Stimulated activated CD8-positive, alpha-beta memory T cell treated with anti-CD3 and anti-CD28 coated beads, Interleukin-12 subunit alpha, Interleukin-12 subunit beta, amount 100 ng/mL, for 1 hour (primary cell): ENCODE measurements around the gene SLIT3.
"Not testable (repeated sequence)": the region's sequence is repeated elsewhere in the genome, so short reads cannot be mapped to it uniquely, and the experiment has no call there.

ENCODE experiments used
- DNase-seq: peaks from one replicate; pipeline ENCODE4 v3.0.0-alpha.2; 2020; ENCODE audit warnings: low read depth

Gene SLIT3

GRCh38 chr5:168630958-168631357 is 670.0 kb downstream of the SLIT3 start:
- not testable (repeated sequence) for DNase-seq

DNA sequence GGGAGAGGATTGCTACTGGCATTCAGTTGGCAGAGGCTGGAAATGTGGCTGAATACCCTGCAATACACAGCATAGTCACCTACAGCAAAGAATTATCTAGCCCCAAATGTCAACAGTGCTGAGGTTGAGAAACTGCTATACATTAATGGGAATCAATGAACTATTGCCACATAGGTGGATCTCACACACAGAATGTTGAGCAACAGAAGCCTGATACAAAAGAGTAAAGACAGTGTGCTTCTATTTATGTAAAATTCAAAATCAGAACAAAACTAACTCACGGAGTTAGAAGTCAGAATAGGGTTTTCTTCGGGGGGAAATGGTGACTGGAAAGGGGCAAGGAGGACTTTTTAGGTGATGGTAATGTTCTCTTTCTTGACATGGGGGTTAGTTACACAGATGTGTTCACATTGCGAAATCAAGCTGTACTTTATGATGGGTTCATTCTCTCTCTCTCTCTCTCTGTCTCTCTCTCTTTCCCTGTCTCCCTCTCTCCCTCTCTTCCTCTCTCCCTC is 676.0 kb downstream of the SLIT3 start:
- no peak for DNase-seq

- DNase-seq, result no peak
Observed at GRCh38 chr5:168620807-168621206, 680.1 kb downstream of the SLIT3 start.

- no peak for DNase-seq
Observed at GRCh38 chr5:168614661-168615060, 686.3 kb downstream of the SLIT3 start.

GRCh38 chr5:168613996-168614395 is 686.9 kb downstream of the SLIT3 start:
- no peak for DNase-seq

- DNase-seq, result no peak
Observed at GRCh38 chr5:168613396-168613795, 687.5 kb downstream of the SLIT3 start.

- DNase-seq, result no peak
Observed at GRCh38 chr5:168612996-168613395, 687.9 kb downstream of the SLIT3 start.

DNA sequence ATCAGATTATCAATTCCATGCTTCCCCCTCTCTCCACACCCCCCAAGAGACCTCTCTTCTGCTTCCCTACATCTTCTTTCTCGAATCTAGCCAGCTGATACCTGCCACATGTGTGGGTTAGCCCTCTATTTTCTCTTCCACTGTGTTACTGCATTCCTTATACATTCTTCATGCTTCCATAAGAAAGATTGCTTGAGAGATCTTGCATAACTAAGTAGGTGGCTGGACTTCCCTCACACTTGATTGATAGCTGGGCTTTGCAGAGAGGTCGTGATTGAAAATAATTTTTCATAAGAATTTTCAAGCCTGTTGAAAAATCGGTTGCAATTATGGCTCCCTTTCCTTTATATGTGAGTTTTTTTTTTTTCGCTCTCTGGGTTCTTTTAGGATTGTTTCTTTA is 688.8 kb downstream of the SLIT3 start:
- DNase-seq, result no peak
